ENCODE measurements around the gene RGS12. TPM values are rescaled to one million over a fixed set of nuclear protein-coding genes. Genes with fewer than 3 reads are reported as not detected.
A peak's percentile ranks its signal among the peaks of the same experiment; 100 is the strongest.

The RGS12 gene, protein sequence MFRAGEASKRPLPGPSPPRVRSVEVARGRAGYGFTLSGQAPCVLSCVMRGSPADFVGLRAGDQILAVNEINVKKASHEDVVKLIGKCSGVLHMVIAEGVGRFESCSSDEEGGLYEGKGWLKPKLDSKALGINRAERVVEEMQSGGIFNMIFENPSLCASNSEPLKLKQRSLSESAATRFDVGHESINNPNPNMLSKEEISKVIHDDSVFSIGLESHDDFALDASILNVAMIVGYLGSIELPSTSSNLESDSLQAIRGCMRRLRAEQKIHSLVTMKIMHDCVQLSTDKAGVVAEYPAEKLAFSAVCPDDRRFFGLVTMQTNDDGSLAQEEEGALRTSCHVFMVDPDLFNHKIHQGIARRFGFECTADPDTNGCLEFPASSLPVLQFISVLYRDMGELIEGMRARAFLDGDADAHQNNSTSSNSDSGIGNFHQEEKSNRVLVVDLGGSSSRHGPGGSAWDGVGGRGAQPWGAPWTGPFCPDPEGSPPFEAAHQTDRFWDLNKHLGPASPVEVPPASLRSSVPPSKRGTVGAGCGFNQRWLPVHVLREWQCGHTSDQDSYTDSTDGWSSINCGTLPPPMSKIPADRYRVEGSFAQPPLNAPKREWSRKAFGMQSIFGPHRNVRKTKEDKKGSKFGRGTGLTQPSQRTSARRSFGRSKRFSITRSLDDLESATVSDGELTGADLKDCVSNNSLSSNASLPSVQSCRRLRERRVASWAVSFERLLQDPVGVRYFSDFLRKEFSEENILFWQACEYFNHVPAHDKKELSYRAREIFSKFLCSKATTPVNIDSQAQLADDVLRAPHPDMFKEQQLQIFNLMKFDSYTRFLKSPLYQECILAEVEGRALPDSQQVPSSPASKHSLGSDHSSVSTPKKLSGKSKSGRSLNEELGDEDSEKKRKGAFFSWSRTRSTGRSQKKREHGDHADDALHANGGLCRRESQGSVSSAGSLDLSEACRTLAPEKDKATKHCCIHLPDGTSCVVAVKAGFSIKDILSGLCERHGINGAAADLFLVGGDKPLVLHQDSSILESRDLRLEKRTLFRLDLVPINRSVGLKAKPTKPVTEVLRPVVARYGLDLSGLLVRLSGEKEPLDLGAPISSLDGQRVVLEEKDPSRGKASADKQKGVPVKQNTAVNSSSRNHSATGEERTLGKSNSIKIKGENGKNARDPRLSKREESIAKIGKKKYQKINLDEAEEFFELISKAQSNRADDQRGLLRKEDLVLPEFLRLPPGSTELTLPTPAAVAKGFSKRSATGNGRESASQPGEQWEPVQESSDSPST (N-terminal part only)
- total RNA-seq (ENCODE audit: unreplicated experiment), result 107 TPM
- long read RNA-seq, partial matches to known transcripts, result 2 of 11 reads
- long read RNA-seq, other reads (novel, unspliced or antisense), result 9 of 11 reads

DNA sequence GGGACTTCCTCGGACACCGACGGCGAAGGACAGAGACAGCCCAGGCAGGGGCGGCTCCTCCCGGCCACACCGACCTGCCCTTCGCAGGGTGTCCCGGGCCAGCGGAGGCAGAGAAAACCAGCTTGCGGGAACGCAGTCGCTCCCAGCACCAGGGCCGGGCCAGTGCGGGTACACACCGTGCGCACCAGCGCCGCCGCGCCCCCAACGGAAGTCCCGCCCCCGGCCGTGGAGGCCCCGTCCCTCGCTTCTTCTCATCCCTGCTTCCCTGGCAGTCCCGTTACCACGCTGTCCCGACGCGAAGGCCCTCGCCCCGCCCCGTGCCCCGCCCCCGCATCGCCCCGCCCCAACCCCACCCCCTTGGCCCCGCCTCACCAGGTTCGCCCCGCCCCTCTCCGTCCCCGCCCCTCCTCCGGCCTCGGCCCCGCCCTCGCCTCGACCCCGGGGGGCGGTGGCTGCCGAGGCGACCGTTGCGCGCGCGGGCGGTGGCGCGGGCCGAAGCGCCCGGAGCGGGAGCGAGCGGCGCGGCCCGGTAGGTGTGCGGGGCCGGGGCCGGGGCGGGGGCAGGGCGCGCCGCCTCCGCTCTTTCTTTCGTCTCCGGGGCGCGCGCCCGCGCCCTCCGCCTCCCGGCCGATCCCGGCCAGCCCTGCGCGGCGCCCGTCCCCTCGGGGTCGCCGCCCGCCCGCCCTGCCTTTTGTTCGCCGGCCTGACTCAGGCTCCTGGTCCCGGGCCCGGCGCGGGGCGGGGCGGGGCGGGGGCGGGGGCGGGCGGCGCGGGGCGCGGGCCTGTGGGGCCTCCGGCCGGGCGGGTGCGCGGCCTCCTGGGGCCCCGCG is at the start of gene RGS12:
Gene RGS12, plus strand, starts transcription at position 451 of the 830 bp plus-strand sequence. CDS start 23,150 bp downstream, outside the sequence.
- Mint-ChIP-seq H3K27me3 (ENCODE audit: unreplicated experiment) (peaks cover 19% of the 10 kb centered on the region), H3K4me3 (ENCODE audit: unreplicated experiment) (peak within 1 kb of the TSS; percentile 99), H3K9me3 (ENCODE audit: unreplicated experiment) (peaks cover 13% of the 10 kb centered on the region), H3K27ac (ENCODE audit: unreplicated experiment) (peak within 1 kb of the TSS; percentile 99), H3K4me1 (ENCODE audit: low read depth, unreplicated experiment) (peaks cover 22% of the 10 kb centered on the region), H3K36me3 (ENCODE audit: unreplicated experiment) (no peaks in the 10 kb centered on the region)
- peak; percentile 95 for DNase-seq
- TF ChIP-seq, protein P1, sequence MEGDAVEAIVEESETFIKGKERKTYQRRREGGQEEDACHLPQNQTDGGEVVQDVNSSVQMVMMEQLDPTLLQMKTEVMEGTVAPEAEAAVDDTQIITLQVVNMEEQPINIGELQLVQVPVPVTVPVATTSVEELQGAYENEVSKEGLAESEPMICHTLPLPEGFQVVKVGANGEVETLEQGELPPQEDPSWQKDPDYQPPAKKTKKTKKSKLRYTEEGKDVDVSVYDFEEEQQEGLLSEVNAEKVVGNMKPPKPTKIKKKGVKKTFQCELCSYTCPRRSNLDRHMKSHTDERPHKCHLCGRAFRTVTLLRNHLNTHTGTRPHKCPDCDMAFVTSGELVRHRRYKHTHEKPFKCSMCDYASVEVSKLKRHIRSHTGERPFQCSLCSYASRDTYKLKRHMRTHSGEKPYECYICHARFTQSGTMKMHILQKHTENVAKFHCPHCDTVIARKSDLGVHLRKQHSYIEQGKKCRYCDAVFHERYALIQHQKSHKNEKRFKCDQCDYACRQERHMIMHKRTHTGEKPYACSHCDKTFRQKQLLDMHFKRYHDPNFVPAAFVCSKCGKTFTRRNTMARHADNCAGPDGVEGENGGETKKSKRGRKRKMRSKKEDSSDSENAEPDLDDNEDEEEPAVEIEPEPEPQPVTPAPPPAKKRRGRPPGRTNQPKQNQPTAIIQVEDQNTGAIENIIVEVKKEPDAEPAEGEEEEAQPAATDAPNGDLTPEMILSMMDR (IDR thresholded peaks at IDR 0.05; ENCODE audit: partially characterized antibody, unreplicated experiment), result no peak

- Mint-ChIP-seq H3K4me1 (ENCODE audit: low read depth, unreplicated experiment) (peaks cover 21% of the 10 kb centered on the region), H3K27me3 (ENCODE audit: unreplicated experiment) (peaks cover 20% of the 10 kb centered on the region), H3K9me3 (ENCODE audit: unreplicated experiment) (peaks cover 4% of the 10 kb centered on the region), H3K4me3 (ENCODE audit: unreplicated experiment) (no peak overlapping the region), H3K36me3 (ENCODE audit: unreplicated experiment) (peaks cover 13% of the 10 kb centered on the region), H3K27ac (ENCODE audit: unreplicated experiment) (no peak overlapping the region)
- DNase-seq, result no peak
- TF ChIP-seq, protein P1 (IDR thresholded peaks at IDR 0.05; ENCODE audit: partially characterized antibody, unreplicated experiment), result no peak
Measured at GRCh38 chr4:3243136-3243780, 49.6 kb upstream of the RGS12 start.

GRCh38 chr4:3244002-3244401 is 48.8 kb upstream of the RGS12 start:
- no peak for DNase-seq
- Mint-ChIP-seq H3K27me3 (ENCODE audit: unreplicated experiment) (peaks cover 17% of the 10 kb centered on the region), H3K9me3 (ENCODE audit: unreplicated experiment) (peaks cover 4% of the 10 kb centered on the region), H3K4me1 (ENCODE audit: low read depth, unreplicated experiment) (peaks cover 21% of the 10 kb centered on the region), H3K4me3 (ENCODE audit: unreplicated experiment) (no peak overlapping the region), H3K36me3 (ENCODE audit: unreplicated experiment) (peaks cover 13% of the 10 kb centered on the region), H3K27ac (ENCODE audit: unreplicated experiment) (no peak overlapping the region)
- TF ChIP-seq, protein P1 (IDR thresholded peaks at IDR 0.05; ENCODE audit: partially characterized antibody, unreplicated experiment), result no peak

DNA sequence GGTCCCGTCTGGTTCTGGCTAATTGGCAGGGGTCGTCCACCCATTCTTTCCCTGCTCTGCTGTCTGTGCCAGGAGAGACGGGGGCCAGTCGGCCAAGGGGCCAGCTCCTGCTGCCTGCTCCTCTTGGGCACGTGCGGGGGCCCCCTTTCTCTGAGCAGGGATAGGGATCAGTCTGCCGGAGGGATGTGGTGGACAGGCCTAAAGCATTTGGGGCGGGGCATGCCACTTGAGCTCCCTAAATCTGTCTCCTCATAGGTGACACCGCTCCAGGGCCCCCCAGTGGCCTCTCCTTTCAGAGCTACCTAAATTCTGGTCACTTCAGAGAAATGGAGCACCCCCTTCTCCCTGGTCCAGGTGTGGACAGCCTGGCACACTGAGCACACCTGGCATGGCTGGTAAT is 48.1 kb upstream of the RGS12 start:
- Mint-ChIP-seq H3K4me1 (ENCODE audit: low read depth, unreplicated experiment) (peaks cover 21% of the 10 kb centered on the region), H3K27ac (ENCODE audit: unreplicated experiment) (no peak overlapping the region), H3K4me3 (ENCODE audit: unreplicated experiment) (no peak overlapping the region), H3K36me3 (ENCODE audit: unreplicated experiment) (peaks cover 13% of the 10 kb centered on the region), H3K27me3 (ENCODE audit: unreplicated experiment) (peaks cover 19% of the 10 kb centered on the region), H3K9me3 (ENCODE audit: unreplicated experiment) (peaks cover 4% of the 10 kb centered on the region)
- TF ChIP-seq, protein P1 (IDR thresholded peaks at IDR 0.05; ENCODE audit: partially characterized antibody, unreplicated experiment), result no peak
- no peak for DNase-seq
